ENCODE data around the gene RAD51B. TPM values are rescaled to one million over a fixed set of nuclear protein-coding genes. Genes with fewer than 3 reads are reported as not detected.
A peak's percentile ranks its signal among the peaks of the same experiment; 100 is the strongest.

The RAD51B gene
- total RNA-seq, 1 experiment from 2014 or later: 10.8 TPM

DNA sequence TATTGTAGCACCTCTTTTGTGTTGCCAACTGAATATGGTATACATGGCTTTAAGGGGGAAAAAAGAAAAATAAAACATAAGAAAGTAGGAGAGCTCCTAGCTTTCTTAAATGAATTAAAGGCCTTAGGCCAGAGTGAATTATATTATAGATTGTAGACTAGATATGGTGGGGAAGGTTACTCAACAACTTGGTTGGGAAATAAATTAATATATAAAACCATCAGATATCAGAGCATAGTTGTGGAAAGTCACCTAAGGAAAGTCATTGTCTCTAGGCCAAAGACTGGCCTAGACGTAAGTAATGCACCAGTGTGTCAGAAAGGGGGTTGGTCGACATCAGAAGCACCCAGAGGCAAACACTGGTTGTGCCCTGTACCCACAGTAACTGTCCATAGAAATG is 391.8 kb downstream of the RAD51B start:
- Histone ChIP-seq H3K36me3 (ENCODE audit: low read depth, low read length) (no peaks in the 10 kb centered on the region), H3K4me1 (ENCODE audit: insufficient read depth, low read length) (peaks cover 32% of the 10 kb centered on the region), H3K27me3 (ENCODE audit: low read length) (no peaks in the 10 kb centered on the region), H2AFZ (ENCODE audit: low read length) (peak overlapping the region; percentile 58; the same call in 1 of the 2 replicates), H3K4me3 (ENCODE audit: low read length) (no peak overlapping the region), H3K9me3 (ENCODE audit: low read length) (no peaks in the 10 kb centered on the region), H3K9ac (ENCODE audit: low read length) (peak overlapping the region; percentile 45), H3K4me2 (ENCODE audit: low read length) (peak overlapping the region; percentile 77), H3K79me2 (ENCODE audit: low read length) (no peaks in the 10 kb centered on the region), H3K27ac (ENCODE audit: low read length) (peak overlapping the region; percentile 83), H4K20me1 (ENCODE audit: low read length) (no peaks in the 10 kb centered on the region), H3F3A (ENCODE audit: low read length, unreplicated experiment) (no peaks in the 10 kb centered on the region), H3K9me2 (replicated peaks; ENCODE audit: low read length) (no peaks in the 10 kb centered on the region)
- intact Hi-C loops (cut with micrococcal nuclease): loop anchor here (1.0 kb wide), 1 partner anchor 21 kb away; no protein-coding TSS in a partner anchor
- ATAC-seq (no peak), DNase-seq (no peak)
- TF ChIP-seq EZH2 (IDR thresholded peaks at IDR 0.05; ENCODE audit: low read length, unreplicated experiment) (no peak), EZH2phosphoT487 (IDR thresholded peaks at IDR 0.05; ENCODE audit: borderline replicate concordance, low read length) (no peak), CTCF (conservative IDR thresholded peaks at IDR 0.05; ENCODE audit: low read depth, low read length) (no peak)
- CTCF ChIA-PET: interaction anchor here (1.0 kb wide), 1 partner anchor 267 kb away, joined by 3 read pairs; no protein-coding TSS in a partner anchor
- BruUV-seq (replicated peaks): no TSS peak
- POLR2A ChIA-PET (ENCODE audit: unreplicated experiment): interaction anchor here (0.6 to 0.7 kb wide), 2 partner anchors 11 to 21 kb away, joined by 3 to 4 read pairs; no protein-coding TSS in a partner anchor

GRCh38 chr14:68211886-68212285 is 392.3 kb downstream of the RAD51B start:
- Histone ChIP-seq H3K36me3 (ENCODE audit: low read depth, low read length) (no peaks in the 10 kb centered on the region), H3K9ac (ENCODE audit: low read length) (no peak overlapping the region), H2AFZ (ENCODE audit: low read length) (no peak overlapping the region), H3K27me3 (ENCODE audit: low read length) (no peaks in the 10 kb centered on the region), H3K27ac (ENCODE audit: low read length) (no peak overlapping the region), H3K9me3 (ENCODE audit: low read length) (no peaks in the 10 kb centered on the region), H3K9me2 (replicated peaks; ENCODE audit: low read length) (no peaks in the 10 kb centered on the region), H3K4me3 (ENCODE audit: low read length) (no peak overlapping the region), H3F3A (ENCODE audit: low read length, unreplicated experiment) (no peaks in the 10 kb centered on the region), H3K4me1 (ENCODE audit: insufficient read depth, low read length) (peaks cover 32% of the 10 kb centered on the region), H4K20me1 (ENCODE audit: low read length) (no peaks in the 10 kb centered on the region), H3K79me2 (ENCODE audit: low read length) (no peaks in the 10 kb centered on the region), H3K4me2 (ENCODE audit: low read length) (no peak overlapping the region)
- no TSS peak for BruUV-seq (replicated peaks)
- ChIA-PET POLR2A (ENCODE audit: unreplicated experiment) (no interaction called here), CTCF (no interaction called here)
- intact Hi-C loops (cut with micrococcal nuclease): loop anchor here (1.0 kb wide), 1 partner anchor 20 kb away; no protein-coding TSS in a partner anchor
- no peak for TF ChIP-seq EZH2phosphoT487 (IDR thresholded peaks at IDR 0.05; ENCODE audit: borderline replicate concordance, low read length)
- no peak for TF ChIP-seq CTCF (conservative IDR thresholded peaks at IDR 0.05; ENCODE audit: low read depth, low read length)
- TF ChIP-seq EZH2 (IDR thresholded peaks at IDR 0.05; ENCODE audit: low read length, unreplicated experiment): no peak
- no peak for ATAC-seq
- DNase-seq: no peak

- H2AFZ ChIP-seq (ENCODE audit: low read length): no peak overlapping the region
- ChIA-PET POLR2A (ENCODE audit: unreplicated experiment) (no interaction called here), CTCF (no interaction called here)
- no peaks in the 10 kb centered on the region for H3K9me2 ChIP-seq (replicated peaks; ENCODE audit: low read length)
- no TSS peak for BruUV-seq (replicated peaks)
- no peak overlapping the region for H3K9ac ChIP-seq (ENCODE audit: low read length)
- peaks cover 32% of the 10 kb centered on the region for H3K4me1 ChIP-seq (ENCODE audit: insufficient read depth, low read length)
- H3K36me3 ChIP-seq (ENCODE audit: low read depth, low read length): no peaks in the 10 kb centered on the region
- TF ChIP-seq CTCF (conservative IDR thresholded peaks at IDR 0.05; ENCODE audit: low read depth, low read length): no peak
- no peak for TF ChIP-seq EZH2phosphoT487 (IDR thresholded peaks at IDR 0.05; ENCODE audit: borderline replicate concordance, low read length)
- TF ChIP-seq EZH2 (IDR thresholded peaks at IDR 0.05; ENCODE audit: low read length, unreplicated experiment): no peak
- no peaks in the 10 kb centered on the region for H4K20me1 ChIP-seq (ENCODE audit: low read length)
- ATAC-seq (no peak), DNase-seq (no peak)
- H3K9me3 ChIP-seq (ENCODE audit: low read length): no peaks in the 10 kb centered on the region
- H3F3A ChIP-seq (ENCODE audit: low read length, unreplicated experiment): no peaks in the 10 kb centered on the region
- no peak overlapping the region for H3K4me2 ChIP-seq (ENCODE audit: low read length)
- no peak overlapping the region for H3K27ac ChIP-seq (ENCODE audit: low read length)
- no peak overlapping the region for H3K4me3 ChIP-seq (ENCODE audit: low read length)
- intact Hi-C loops (cut with micrococcal nuclease): no loop called here
- H3K79me2 ChIP-seq (ENCODE audit: low read length): no peaks in the 10 kb centered on the region
- H3K27me3 ChIP-seq (ENCODE audit: low read length): no peaks in the 10 kb centered on the region
Measured at GRCh38 chr14:68212361-68212760, 392.8 kb downstream of the RAD51B start.

Data from PC-3 (cell line).